ENCODE data around the gene SCAPER. TPM values are rescaled to one million over a fixed set of nuclear protein-coding genes. Genes with fewer than 3 reads are reported as not detected.

Gene SCAPER
- total RNA-seq, 1 experiment from 2014 or later, result 7.4 TPM

- no peak overlapping the region for H4K91ac ChIP-seq (ENCODE audit: insufficient read length, low read depth, low read length)
- no peak overlapping the region for H3K4me3 Mint-ChIP-seq
- no peak overlapping the region for H3K27ac ChIP-seq (ENCODE audit: insufficient read length, low read depth, low read length)
- no peak overlapping the region for H3K18ac ChIP-seq (ENCODE audit: insufficient read length, low read depth, low read length)
- WGBS (ENCODE audit: extremely low coverage, insufficient read length, low lambda C conversion rate), result no CpG with 5 or more reads among the region's 2 CpGs
- no peak overlapping the region for H3K27ac Mint-ChIP-seq
- no peaks in the 10 kb centered on the region for H3K9me3 ChIP-seq (ENCODE audit: control insufficient read depth, low read depth, low read length)
- no peak overlapping the region for H3K56ac ChIP-seq (ENCODE audit: insufficient read length, low read depth, low read length)
- peaks cover 3 to 7% of the 10 kb centered on the region in 2 experiments; a peak in 3 of 4 replicates for H3K4me1 Mint-ChIP-seq
- no peak overlapping the region for H3K4me2 ChIP-seq (ENCODE audit: insufficient read depth, insufficient read length, low read length)
- H4K8ac ChIP-seq (replicated peaks; ENCODE audit: insufficient read length, low read depth, low read length), result no peak overlapping the region
- H3K4me1 ChIP-seq (ENCODE audit: insufficient read depth, low read length), result no peaks in the 10 kb centered on the region
- no peaks in the 10 kb centered on the region for H3K79me2 ChIP-seq (ENCODE audit: insufficient read depth, low read length)
- H2BK120ac ChIP-seq (ENCODE audit: low read depth, low read length, poor library complexity, severe bottlenecking), result no peak overlapping the region
- H3K36me3 Mint-ChIP-seq (ENCODE audit: insufficient read depth in 1 of 3, low read depth in 3 of 3), result peaks cover 0 to 11% (median 11%) of the 10 kb centered on the region in 3 experiments; a peak in 5 of 7 replicates
- H3K23me2 ChIP-seq (ENCODE audit: insufficient read length, low read depth, low read length, poor library complexity, severe bottlenecking), result no peaks in the 10 kb centered on the region
- H4K20me1 ChIP-seq (ENCODE audit: control insufficient read depth, insufficient read depth, insufficient read length), result no peaks in the 10 kb centered on the region
- H3K4ac ChIP-seq (ENCODE audit: low read depth, low read length), result no peak overlapping the region
- H3K27me3 Mint-ChIP-seq (ENCODE audit: low read depth), result peaks cover 2% of the 10 kb centered on the region; the same call in 1 of the 2 replicates
- no peaks in the 10 kb centered on the region for H3K27me3 ChIP-seq (ENCODE audit: insufficient read depth, low read length)
- no peaks in the 10 kb centered on the region for H3K79me1 ChIP-seq (ENCODE audit: insufficient read depth, low read depth, low read length, poor library complexity, severe bottlenecking)
- DNase-seq, result no peak
- no peak overlapping the region for H2BK5ac ChIP-seq (ENCODE audit: insufficient read length, low read length)
- H3K9ac ChIP-seq (ENCODE audit: extremely low read depth, insufficient read length, low read length), result no peak overlapping the region
- H3T11ph ChIP-seq (ENCODE audit: low read length), result no peak overlapping the region
- H2BK20ac ChIP-seq (ENCODE audit: low read depth, low read length, poor library complexity, severe bottlenecking), result no peak overlapping the region
- H3K23ac ChIP-seq (ENCODE audit: insufficient read length, low read depth, low read length), result no peak overlapping the region
- H2AFZ ChIP-seq (ENCODE audit: low read length), result no peak overlapping the region
- no peak for TF ChIP-seq CTCF (conservative IDR thresholded peaks at IDR 0.05)
- H3K9me3 Mint-ChIP-seq, result peaks cover 0 to 3% of the 10 kb centered on the region in 2 experiments; a peak in 2 of 5 replicates
- H4K5ac ChIP-seq (ENCODE audit: insufficient read length, low read depth, low read length), result no peak overlapping the region
- H2AK5ac ChIP-seq (ENCODE audit: insufficient read length, low read length), result no peak overlapping the region
- no peak overlapping the region for H3K14ac ChIP-seq (ENCODE audit: insufficient read depth, low read length)
- no peak overlapping the region for H2BK15ac ChIP-seq (ENCODE audit: low read depth, low read length)
- H2BK12ac ChIP-seq (ENCODE audit: insufficient read length, low read depth, low read length), result no peak overlapping the region
These were observed 49.6 kb upstream of the SCAPER start for GRCh38 chr15:76954744-76955143.

Measured in H9 (cell line).